Embryonic facial prominence (tissue), 1 donor: Measurements from ENCODE around the gene FBXO47.
A peak's percentile ranks its signal among the peaks of the same experiment; 100 is the strongest.

Source experiments
- DNase-seq: peaks from one replicate; pipeline ENCODE4 v3.0.0-alpha.2; 2016; ENCODE audit errors: extremely low spot score

The FBXO47 gene, protein sequence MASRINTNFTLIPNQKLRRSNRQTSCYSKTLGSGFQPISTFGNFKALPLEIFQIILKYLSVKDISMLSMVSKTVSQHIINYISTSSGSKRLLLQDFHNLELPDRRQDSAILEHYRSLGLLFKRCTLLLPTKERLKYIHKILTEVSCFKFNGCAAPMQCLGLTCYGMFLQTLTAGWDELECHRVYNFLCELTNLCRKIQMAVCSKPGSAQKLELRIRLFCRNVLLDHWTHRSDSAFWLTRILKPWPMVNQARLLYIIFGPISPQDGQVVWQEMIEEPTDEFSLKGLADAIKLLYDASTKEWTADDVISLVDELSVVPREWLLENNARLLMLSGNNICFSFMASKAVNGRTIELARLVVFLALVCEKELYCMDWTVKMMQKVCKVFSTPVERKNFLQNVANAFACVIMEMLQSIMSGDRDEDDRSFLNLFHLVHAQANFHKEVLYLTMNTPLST

DNA sequence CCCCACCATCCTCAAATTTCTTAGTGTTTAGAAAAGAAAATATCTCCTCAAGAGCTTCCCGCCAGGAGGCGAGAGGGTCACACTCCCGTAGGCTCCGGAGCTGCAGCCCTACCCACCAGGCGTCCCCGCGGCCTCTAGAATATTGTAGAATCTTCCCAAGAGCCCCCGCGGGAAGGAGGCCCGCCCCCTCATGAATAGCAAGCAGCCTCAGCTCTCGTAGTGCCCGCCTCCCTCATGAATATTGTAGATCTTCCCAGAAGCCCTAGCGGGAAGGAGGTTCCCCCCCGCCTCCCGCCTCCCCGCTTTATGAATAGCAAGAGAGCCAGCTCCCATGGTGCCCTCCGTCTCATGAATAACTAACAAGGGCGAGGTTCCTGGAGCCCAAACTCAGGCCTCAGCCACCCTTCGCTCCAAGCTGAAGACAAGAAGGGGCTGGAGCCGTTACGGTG, at the start of gene FBXO47:
Gene FBXO47, minus strand, starts transcription at position 114 of the 449 bp plus-strand sequence. CDS start 4,378 bp downstream, outside the sequence.
- peak; percentile 72 for DNase-seq

- no peak for DNase-seq
Observed at GRCh38 chr17:39016193-39017153, 49.3 kb upstream of the FBXO47 start.

GRCh38 chr17:39015546-39015935, 48.3 kb upstream of the FBXO47 start:
- no peak for DNase-seq

- DNase-seq, result no peak
Observed at GRCh38 chr17:39014795-39015545, 47.8 kb upstream of the FBXO47 start.

- DNase-seq, result no peak
Observed at GRCh38 chr17:39014044-39014794, 47.0 kb upstream of the FBXO47 start.

- no peak for DNase-seq
Observed at GRCh38 chr17:39012725-39013124, 45.5 kb upstream of the FBXO47 start.

- DNase-seq, result no peak
Observed at GRCh38 chr17:39011907-39012468, 44.8 kb upstream of the FBXO47 start.

DNA sequence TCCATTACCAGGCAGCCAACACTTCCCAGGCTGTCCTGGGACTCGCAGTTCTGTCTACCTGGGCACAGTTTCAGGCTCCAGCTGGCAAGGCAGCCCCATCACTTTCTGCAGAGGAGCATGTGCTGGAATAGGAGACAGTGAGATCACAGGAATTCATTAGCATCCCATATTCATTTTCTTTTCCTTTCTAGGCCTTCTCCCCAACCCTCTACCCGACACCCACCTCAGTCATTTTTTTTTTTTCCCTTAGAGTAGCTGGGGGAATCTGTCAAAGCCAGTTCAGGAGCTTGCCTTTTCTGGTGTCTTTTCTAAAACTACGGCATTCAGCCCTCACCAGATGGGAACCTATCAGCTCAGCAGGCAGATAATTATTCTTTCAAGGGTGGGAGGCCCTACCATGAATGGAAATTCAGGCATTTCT, 42.4 kb upstream of the FBXO47 start:
- no peak for DNase-seq

DNA sequence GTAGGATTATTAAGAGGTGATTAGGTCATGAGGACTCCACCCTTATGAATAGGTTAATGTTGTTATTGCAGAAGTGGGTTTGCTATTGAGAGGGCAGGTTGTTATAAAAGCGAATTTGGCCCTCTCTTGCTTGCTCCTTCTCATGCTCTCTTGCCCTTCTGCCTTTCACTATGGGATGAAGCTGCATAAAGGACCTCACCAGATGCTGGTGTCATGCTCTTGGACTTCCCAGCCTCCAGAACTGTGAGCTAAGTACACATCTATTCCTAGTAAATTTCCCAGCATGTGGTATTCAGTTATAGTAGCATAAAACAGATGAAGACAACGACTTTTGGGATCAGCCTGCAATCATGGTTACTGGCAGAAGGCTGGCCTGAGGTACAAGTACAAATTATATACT, 41.4 kb upstream of the FBXO47 start:
- DNase-seq, result no peak

- DNase-seq, result no peak
Observed at GRCh38 chr17:39002991-39003715, 36.0 kb upstream of the FBXO47 start.

DNA sequence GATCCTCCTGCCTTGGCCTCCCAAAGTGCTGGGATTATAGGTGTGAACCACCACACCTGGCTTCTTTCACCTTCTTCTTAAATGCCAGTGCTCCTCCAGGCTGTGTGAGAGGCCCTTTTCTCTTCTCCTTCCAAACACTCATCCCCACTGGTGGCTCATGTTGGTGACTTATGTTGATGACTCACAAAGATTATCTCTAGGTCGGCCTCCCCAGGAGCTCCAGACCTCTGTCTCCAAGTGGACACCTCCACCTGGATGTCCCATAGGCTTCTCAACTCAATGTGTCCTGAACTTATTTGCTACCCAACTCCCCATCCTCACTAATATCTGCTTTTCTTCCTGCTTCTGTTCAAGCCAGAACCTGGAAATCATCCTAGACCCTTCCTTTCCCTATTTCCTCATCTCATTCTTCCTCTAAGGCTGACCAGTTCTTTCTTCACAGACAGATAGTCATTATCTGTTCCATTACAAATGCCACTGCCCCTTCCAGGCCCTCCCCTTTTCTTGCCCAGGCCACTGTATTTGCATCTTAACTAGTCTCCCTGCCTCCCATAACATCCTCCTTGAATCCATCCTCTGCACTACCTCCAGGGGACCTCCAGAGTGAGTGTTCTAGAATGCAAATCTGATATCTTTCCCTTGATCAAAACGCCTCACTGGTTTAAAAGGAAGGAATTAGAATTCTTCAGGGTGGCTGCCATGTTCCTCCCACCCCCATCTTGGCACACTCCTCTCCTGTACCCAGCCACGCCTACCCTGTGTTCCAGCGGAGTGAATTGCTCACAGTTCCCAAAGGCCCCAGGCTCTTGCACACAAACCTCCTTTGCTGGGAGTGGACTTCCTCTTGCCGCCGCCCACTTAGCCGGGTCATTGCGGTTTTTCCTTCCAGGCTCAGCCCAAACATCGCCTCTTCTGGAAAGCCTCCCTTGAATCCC, 34.8 kb upstream of the FBXO47 start:
- DNase-seq, result no peak

GRCh38 chr17:39000021-39000601, 32.9 kb upstream of the FBXO47 start:
- no peak for DNase-seq

DNA sequence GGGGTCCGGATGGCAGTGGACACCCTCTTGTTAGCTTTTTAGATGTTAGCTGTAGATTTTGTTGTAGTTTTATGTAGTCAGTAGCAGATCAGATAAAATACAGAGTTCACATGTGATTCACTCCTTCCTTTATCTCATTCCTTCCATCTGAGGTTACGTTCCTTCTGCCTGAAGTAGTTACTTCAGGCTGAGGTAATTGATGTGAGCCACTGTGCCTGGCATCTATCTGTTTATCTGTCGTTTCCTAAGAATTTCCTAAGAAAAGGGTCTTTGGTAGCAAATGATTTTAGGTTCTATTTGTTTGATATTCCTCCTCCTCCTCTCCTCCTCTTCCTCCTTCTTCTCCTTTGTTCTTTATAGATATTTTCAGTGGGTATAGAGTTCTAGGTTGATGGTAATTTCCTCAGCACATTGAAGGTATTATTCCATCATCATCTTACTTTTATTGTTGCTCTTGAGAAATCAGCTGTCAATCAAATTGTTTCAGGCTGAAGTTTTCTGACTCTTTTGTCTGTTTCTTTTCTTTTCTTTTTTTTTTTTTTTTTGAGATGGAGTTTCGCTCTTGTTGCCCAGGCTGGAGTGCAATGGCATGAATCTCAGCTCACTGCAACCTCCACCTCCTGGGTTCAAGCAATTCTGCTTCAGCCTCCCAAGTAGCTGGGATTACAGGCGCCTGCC, 29.6 kb upstream of the FBXO47 start:
- DNase-seq, result no peak

DNA sequence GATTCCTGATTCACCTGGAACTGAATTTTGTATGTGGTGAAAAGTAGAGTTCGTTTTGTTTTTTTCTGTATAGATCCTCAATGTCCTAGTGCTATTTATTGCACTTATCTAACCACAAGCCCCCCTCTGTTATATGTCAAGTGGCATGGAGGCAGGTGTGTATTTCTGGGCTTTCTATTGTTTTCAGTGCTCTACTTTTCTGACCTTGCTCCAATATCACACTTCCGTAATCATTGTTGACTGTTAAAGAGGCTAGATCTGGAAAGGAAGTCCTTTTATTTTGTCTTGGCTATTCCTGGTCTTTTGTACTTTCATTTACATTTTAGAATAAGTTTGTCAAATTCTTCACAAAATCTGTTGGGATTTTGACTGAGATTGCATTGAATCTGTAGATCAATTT, 26.8 kb upstream of the FBXO47 start:
- no peak for DNase-seq

- DNase-seq, result no peak
Observed at GRCh38 chr17:38984666-38985065, 17.5 kb upstream of the FBXO47 start.

GRCh38 chr17:38982858-38983746, 15.9 kb upstream of the FBXO47 start:
- peak; percentile 61 for DNase-seq

DNA sequence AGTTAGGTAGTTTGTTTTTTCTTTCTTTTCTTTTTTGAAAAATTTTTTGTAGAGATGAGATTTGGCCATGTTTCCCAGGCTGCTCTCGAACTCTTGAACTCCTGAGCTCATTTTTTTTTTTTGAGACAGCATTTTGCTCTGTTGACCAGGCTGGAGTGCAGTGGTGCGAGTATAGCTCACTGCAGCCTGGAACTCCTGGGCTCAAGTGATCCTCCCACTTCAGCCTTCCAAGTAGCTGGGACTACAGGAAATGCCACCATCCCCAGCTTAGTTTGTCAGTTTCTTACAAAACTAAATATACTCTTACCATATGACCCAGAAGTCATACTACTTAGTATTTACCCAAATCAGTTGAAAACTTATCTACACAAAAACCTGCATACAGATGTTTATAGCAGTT, 14.4 kb upstream of the FBXO47 start:
- DNase-seq, result no peak
